Activated effector memory CD4-positive, alpha-beta T cell treated with Interleukin-2 at 50 U/mL for 16 hours (primary cell): ENCODE data around the gene RPP38.

Experiments used
- DNase-seq: peaks from one replicate; pipeline ENCODE4 v3.0.0-alpha.2; 2020

Gene RPP38

DNA sequence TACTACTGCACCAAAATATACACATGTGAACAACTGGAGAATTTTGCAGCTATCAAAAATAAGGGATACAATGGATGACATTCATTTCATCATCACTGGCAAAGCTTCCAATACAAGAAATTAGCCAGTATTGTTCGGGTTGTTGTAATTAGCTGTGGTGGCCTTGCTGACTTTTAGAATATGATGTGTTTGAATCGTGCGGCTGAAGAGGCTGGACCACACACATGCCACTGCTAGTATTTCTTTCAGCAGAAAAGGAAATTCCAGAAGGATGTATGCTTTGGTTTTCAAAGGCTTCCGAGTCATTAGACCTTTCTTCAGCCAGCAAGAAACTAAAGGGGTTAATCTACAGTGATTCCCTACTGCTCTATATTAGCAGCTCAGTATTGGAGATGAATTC, 16.6 kb downstream of the RPP38 start:
- no peak for DNase-seq

DNA sequence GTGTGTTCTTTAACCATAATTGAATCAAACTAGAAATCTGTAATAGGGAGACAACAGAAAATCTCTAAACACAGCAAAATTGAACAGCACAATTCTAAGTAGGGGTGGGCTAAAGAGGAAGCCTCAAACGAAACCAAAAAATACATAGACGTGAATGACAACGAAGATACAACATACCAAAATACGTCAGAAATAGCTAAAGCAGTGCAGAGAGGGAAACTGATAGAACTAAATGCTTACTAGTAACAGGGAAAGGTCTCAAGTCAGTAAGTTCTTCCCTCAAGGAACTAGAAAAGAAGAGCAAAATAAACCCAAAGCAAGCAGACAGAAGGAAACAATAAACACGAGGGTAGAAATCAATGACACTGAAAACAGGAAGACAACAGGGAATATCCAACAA, 19.1 kb downstream of the RPP38 start:
- no peak for DNase-seq

DNA sequence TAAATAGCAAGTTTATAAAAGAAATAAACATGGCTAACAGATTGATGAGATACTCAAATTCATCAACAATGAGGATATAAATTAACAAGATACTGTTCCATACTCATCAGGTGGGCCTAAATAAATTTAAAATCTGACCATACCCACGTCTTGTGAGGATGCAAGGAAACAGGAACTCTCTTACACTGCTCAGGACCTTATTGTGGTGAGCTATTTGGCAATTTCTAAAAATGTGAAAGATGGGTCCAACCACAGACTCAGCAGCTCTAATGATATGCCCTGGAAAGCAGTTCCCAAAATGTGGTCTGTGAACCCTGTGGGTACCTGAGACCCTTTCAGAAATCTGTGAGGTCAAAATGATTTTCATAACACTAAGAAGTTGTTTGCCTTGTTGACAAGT, 21.5 kb downstream of the RPP38 start:
- no peak for DNase-seq

DNA sequence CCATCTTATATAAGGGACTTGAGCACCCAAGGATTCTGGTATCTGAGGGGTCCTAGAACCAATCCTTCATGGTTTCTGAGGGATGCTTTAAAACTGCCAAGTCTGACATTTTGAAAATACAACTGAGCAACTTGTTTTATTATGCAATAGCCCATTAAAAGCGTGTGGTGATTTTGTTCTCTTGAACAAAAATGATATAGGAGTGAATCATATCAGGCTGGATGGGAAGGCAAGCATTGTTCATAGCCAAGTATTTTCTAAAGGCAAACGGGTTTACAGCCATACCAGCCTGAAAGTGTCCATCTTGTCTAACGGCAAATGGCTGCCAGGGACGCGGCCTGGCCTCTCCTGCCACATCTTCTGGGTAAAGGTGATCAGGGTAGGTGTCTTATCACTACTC, 23.4 kb downstream of the RPP38 start:
- no peak for DNase-seq

DNA sequence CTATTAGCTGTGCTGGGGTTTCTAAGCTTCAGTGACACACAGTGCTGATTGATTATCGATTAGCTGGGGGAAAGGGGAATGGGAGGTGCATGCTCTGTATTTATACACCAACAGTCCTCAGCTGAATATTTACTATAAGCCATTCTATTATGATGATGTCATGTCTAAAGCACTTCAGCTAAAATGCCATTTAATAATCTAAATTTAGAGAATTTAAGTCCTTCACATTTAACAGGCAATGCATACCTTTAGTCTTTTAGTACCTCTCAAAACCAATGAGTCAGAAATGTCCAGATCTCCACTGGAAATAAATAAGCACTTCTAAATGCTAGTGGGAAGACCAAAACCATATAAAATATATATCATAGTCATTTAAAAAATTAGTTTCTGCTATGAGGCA, 24.6 kb downstream of the RPP38 start:
- no peak for DNase-seq

DNA sequence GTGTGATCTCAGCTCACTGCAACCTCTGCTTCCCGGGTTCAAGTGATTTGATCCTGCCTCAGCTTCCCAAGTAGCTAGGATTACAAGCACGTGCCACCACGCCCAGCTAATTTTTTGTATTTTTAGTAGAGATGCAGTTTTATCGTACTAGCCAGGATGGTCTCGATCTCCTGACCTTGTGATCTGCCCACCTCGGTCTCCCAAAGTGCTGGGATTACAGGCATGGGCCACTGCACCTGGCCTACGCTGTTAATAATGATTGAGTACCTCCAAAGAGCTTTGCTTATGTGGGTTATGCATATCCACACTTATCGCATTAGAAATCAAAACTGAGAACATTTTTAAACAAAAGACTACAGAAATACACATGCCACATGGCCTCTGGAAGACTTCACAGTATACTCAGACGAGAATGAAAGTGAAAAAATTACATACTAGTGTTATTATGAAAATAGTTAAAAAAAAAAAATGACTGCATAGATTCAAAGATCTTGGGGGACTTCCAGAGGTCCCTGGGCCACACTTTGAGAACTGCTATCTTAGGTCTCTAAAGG, 25.4 kb downstream of the RPP38 start:
- DNase-seq, result no peak

DNA sequence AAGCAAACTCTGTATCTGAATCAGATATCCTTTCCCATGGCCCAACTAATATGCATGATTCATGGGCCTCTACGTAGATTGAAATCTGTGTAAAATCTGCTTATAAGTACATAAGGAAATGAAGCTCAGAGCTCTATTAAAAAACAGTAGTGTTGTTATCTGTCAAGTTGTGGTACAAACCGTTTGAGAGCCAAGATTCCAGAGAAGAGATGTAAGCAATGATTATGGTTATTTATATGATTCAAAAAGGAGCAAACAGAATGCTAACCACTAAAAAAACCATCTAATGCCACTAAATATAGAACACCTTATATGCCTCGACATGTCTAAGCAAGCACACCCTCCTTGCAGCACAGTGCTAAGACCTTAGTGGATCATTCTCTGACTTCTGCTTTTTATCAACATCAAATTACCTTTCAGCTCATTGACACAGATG, 26.6 kb downstream of the RPP38 start:
- no peak for DNase-seq

DNA sequence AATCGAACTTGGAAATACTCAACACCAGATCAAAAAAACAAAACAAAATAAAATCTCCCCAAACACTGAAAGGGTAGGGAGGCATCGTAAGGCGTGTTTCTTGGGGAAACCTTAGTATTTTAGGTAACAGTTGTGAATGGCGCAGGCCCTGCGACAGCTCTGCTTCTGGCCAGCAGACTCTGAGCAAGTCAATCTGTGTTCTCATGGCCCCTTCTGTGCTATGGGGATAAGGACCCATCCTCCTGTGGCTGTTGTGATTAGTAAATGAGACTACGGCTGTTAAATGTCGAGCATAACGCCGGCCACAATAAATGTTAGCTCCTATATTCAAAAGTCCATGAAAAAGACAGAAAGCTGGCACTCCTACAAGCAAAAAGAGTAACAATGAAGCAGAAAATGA, 27.0 kb downstream of the RPP38 start:
- no peak for DNase-seq

DNA sequence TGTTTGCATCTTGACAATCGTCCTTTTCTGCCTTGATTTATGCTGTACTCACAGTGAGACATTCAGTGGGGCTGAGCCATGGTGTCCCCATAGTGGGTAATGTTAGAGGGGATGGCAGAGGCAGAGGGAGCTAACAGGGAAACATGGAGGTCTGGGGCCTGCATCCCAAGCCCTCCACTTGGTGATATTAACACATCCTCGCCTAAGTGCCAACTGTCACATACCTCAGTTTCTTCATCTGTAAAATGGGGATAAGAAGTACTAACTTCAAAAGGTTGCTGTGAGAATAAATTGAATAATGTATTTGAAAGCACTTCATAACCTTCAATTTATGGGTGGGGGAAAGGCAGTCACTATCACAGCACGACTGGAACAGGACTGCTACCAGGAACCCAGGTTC, 27.8 kb downstream of the RPP38 start:
- DNase-seq, result no peak

DNA sequence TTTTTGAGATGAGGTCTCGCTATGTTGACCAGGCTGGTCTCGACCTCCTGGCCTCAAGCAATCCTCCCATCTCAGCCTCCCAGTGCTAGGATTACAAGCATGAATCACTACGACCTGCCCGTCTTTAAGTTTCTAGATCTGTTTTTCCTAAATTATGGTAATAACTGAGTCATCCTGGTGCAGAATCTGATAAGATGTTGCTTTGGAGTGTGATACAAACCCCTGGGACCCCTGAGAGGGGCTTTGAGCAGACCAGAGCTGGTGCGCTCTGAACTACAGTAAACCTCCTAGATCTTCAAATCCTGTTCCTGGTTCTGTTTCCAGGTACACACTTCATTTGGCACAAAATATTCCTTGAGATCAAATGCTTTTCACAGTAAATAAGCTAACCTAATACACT, 34.2 kb downstream of the RPP38 start:
- no peak for DNase-seq

DNA sequence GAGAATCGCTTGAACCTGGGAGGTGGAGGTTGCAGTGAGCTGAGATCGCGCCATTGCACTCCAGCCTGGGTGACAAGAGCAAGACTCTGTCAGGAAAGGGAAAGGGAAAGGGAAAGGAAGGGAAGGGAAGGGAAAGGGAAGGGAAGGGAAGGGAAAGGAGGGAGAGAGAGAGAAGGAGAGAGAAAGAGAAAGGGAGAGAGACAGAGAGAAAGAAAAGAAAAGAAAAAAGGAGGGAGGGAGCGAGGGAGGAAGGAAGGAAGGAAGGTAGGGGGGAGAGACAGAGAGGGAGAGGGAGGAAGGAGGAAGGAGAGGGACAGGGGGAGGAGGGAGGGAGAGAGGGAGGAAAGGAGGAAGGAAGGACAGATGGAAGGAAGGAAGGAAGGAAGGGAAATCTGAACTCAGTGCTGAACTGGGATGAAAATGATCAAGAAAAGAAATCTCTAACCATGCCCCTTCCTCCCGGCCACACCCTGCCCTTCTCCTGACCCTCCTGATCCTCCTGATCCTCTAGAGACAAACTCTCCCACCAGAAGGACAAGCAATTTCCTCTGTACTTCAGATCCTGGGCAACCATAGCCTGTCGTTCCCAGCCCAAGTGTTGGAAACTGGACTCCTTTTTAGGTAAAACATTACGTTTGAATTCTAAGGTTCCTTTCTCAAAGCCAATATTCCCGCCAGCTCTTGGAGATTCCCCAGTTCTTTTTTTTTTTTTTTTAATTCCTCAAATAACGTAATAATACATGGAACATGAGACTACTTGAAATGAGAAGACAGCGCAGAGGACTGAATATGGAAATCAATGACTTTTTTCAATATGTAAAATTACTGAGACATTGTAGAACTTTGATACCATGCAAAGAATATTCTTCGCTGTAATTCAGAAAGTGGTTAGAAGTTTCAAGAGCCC, 39.2 kb downstream of the RPP38 start:
- no peak for DNase-seq

DNA sequence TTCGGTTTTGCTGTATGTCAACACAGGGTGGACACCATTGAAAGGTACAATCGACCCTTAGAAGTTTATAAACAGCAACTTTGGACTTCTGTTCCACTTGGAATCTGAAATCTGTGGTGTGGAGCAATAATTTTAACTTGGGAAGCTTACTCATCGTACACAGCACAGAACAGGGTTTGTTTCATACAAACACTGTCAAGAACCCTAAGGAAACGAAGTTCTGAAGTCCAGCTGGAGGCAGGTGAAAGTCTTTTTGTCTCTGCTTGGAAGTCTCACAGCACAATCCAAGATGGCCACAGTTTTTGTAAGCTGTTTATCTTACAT, 39.8 kb downstream of the RPP38 start:
- DNase-seq, result no peak

DNA sequence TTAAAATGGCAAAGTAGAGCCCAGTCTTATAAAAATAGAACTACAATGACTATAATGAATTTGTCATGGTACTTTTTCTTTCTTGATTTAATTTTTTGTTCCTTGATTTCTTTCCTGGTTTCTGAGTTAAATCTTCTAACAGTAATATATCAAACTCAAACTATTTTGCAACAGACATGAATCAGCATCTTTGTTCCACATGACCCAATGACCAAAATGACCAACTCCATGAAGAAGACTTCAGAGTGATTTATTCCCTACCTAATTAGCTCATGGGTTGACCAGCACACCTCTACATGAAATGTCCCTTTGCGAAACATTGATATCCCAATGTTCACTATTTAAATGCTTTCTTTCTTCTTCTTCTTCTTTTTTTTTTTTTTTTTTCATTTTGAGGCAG, 40.5 kb downstream of the RPP38 start:
- DNase-seq, result no peak

DNA sequence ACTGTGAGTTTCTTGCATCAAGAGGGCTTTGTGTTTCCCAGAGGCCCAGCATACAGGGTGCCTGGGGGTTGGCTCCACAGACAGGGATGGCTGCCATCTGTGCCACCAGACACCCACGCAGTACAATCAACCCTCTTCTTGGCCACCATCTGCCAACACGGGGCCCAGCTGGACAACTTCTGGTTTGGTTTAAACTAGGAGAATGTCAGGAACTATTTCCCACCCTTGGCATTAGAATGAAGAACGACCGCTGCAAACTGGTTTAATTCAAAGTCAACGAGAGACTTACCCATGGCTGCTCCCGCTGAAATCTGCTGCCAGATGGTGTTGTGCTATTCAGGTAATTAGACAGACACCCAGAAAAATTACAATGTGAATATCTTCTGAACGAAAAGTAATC, 43.5 kb downstream of the RPP38 start:
- DNase-seq, result no peak

DNA sequence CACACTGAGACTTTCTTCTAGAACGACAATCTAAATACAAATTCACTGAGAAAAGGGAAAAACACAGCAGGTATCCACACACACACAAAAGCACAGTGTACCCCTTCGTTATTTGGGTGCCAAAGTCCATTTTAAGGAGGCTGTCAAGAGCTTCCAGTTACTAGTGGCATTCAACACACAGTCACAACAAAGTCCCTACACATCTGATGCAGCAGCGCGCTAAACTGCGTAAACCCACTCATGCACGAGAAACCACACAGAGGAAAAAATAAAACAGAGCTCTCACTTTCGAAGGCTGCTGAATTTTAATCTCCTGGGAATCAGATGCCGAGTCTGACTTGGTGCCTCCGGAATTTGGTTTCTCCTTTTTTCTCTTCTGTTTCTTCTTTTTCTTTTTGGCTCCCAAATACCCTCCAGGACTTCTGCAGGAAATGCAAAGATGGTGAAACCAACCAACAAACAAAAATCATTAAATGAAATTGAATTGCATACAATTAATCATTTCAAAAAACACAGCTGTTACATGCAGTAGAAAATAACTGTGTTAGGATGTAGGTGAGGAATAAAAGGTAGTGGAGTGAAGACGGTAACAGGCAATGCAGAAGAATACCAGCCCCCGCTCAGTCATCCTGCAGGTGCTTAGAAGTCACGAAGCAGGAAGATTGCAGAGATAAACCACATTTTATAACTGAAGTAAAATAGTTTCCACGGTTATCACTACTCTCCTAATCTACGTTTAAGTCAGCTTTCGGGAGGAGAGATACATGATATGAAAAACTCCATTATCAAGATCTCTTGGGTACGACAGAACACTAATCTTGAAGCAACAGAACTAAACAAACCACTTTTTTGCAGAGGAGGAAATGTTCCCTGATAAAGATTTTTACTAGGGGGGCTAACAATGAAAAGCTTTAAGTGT, 44.2 kb downstream of the RPP38 start:
- DNase-seq, result no peak

DNA sequence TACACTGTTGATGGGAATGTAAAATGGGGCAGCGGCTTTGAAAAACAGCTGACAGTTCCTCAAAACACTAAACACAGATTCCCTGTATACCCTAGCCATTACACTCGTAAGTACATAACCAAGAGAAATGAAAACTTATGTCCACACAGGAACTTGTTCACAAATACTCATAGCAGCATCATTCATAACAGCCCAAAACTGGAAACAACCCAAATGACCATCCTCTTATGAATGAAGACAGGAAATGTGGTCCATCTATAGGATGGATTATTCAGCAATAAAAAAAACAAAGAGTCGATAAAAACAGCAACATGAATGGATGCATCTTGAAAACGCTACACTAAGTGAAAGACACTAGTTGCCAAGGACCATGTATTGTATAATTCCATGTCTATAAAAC, 47.6 kb downstream of the RPP38 start:
- DNase-seq, result no peak

DNA sequence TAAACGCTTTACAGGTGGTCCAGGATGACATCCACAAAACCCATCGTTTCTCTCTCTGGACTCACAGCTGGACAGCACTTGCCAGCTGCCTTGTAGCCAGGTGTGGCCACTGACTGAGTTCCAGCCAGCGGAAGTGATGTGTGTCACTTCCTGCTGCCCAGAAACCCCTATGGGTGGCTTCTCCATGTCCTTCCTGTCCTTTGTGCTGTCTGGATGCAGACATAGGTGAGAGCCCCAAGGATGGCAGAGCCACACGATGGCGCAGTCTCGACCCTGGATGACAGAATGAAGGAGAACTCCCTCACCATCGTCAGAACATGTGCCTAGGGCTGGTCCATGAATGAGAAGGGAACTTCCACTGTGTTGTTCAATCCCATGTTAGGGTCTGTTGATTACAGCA, 49.2 kb downstream of the RPP38 start:
- DNase-seq, result no peak

DNA sequence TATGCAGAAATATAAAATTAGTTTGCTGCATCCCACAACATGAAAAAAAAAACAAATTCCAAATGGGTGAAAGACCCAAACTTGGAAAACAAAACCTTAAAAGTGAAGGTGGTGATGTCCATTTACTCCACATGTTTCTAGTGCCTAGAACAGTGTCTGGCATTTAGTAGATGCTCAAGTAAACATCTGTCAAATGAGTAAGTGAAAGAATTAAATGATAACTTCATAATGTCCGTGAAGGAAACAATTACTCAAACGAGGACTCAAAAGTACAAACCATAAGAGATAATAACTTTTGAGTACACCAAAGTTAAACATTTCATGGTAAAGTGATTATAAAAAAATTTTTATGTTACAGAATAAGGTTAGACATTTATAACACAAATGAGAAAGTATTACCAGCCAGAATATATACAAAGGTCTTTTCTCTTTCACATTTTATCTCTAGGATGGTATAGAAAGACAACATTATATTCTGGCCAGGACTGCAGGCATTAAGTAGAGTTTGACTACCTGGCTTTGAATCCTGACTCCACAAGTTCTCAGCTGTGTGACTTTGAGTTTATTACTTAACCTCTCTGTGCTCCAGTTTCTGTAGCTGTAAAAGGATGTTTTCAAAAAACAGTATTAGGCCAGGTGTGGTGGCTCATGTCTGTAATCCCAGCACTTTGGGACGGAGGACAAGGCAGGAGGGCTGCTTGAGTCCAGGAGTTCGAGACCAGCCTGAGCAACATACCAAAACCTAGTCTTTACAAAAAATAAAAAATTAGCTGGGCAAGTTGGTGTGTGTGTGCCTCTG, 50.6 kb downstream of the RPP38 start:
- DNase-seq, result no peak

DNA sequence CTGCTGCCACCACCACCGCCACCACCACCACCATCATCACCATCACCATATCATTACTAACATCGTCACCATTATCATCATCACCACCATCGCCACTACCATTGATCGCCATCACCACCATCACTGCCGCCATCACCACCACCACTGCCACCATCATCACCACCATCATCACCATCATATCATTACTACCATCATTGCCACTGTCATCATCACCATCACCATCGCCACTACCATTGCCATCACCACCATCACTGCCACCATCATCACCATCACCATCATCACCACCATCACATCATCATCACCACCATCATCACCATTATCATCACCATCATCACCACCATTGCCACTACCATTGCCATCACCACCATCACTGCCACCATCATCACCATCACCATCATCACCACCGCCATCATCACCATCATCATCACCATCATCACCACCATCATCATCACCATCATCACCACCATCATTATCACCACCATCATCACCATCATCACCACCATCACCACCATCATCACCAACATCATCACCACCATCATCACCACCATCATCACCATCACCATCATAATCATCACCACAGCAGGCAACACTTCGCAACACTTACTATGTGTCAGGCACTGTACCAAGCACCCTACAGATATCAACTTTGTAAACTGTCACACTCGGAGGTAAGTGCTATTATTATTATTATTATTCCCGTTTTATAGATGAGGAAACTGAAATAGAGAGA, 52.1 kb downstream of the RPP38 start:
- DNase-seq, result no peak

DNA sequence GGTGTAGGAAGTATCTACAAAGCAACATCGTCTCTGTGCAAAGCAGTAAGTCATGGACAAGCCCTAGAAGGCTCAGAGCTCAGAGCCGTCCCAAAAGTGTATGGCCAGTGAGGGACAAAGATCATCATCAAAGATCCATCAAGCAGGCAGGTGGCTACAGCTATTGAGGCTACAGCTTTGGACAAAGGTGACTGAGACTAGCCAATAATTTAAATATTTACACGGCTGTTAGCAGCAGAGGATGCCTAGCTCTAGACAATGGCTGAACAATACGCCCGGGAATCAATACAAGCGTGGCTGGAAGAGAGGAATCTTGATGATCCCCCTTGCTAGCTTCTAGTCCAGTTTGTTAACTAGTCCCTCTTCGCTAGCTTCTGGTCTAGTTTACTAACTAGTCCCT, 53.4 kb downstream of the RPP38 start:
- no peak for DNase-seq

DNA sequence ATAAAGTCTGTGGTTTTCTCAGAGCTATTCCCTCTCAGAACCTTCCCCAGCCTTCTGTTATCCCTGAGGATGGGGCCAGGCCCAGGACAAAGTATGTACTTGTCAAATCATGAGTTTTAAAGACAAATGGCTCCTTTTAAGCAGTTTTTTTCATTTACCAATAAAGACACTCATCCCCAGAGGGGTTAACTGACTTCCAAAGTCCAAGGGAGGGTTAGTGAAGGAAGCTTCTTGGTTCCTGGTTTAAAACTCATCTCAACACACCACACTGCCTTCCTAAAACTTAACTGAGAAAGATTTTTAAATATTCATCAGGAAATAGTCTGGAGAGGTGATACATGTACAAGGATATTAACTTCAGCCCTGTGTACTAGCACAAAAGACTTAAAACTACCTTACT, 55.4 kb downstream of the RPP38 start:
- DNase-seq, result no peak
